HG02870 (cell line): ENCODE results near the gene HMCN1.

Experiments
- ATAC-seq: cut with Tn5 transposase; IDR thresholded peaks from one replicate; pipeline ENCODE4 v1.9.1; 2021; ENCODE audit warnings: mild to moderate bottlenecking, moderate library complexity; ENCODE audit not compliant: unreplicated experiment

HMCN1 gene

GRCh38 chr1:185895208-185895900, 161.2 kb downstream of the HMCN1 start:
- no peak for ATAC-seq

GRCh38 chr1:185896863-185897262, 162.7 kb downstream of the HMCN1 start:
- ATAC-seq: no peak

GRCh38 chr1:185906186-185906585, 172.0 kb downstream of the HMCN1 start:
- no peak for ATAC-seq

- ATAC-seq: no peak
Measured at GRCh38 chr1:185907246-185907645, 173.1 kb downstream of the HMCN1 start.

- ATAC-seq: no peak
Measured at GRCh38 chr1:185911978-185912377, 177.8 kb downstream of the HMCN1 start.

- ATAC-seq: no peak
Measured at GRCh38 chr1:185912504-185912903, 178.3 kb downstream of the HMCN1 start.

GRCh38 chr1:185914089-185914488, 179.9 kb downstream of the HMCN1 start:
- ATAC-seq: no peak

- ATAC-seq: no peak
Measured at GRCh38 chr1:185916861-185917260, 182.7 kb downstream of the HMCN1 start.

- ATAC-seq: no peak
Measured at GRCh38 chr1:185917646-185918045, 183.5 kb downstream of the HMCN1 start.

GRCh38 chr1:185920602-185921001, 186.4 kb downstream of the HMCN1 start:
- no peak for ATAC-seq

- no peak for ATAC-seq
Measured at GRCh38 chr1:185921636-185922035, 187.4 kb downstream of the HMCN1 start.

GRCh38 chr1:185926588-185926987, 192.4 kb downstream of the HMCN1 start:
- ATAC-seq: no peak

GRCh38 chr1:185929776-185930175, 195.6 kb downstream of the HMCN1 start:
- ATAC-seq: no peak

- ATAC-seq: no peak
Measured at GRCh38 chr1:185931438-185931837, 197.2 kb downstream of the HMCN1 start.

- no peak for ATAC-seq
Measured at GRCh38 chr1:185933580-185933979, 199.4 kb downstream of the HMCN1 start.

GRCh38 chr1:185934476-185935189, 200.4 kb downstream of the HMCN1 start:
- ATAC-seq: no peak

- no peak for ATAC-seq
Measured at GRCh38 chr1:185935360-185935759, 201.2 kb downstream of the HMCN1 start.

GRCh38 chr1:185936641-185937040, 202.4 kb downstream of the HMCN1 start:
- ATAC-seq: no peak

GRCh38 chr1:185938396-185938795, 204.2 kb downstream of the HMCN1 start:
- ATAC-seq: no peak

- ATAC-seq: no peak
Measured at GRCh38 chr1:185939142-185939541, 205.0 kb downstream of the HMCN1 start.

GRCh38 chr1:185942961-185943360, 208.8 kb downstream of the HMCN1 start:
- no peak for ATAC-seq

- ATAC-seq: no peak
Measured at GRCh38 chr1:185956881-185957280, 222.7 kb downstream of the HMCN1 start.
